CD4-positive, alpha-beta T cell treated with Interleukin-17A for 4 hours (primary cell): ENCODE results near the gene SLC5A10.

Source experiments
- DNase-seq: peaks from one replicate; pipeline ENCODE4 v3.0.0-alpha.2; 2020; ENCODE audit warnings: mixed read lengths

Gene SLC5A10

GRCh38 chr17:18966831-18967624, 15.1 kb downstream of the SLC5A10 start:
- no peak for DNase-seq

GRCh38 chr17:18967916-18968315, 16.0 kb downstream of the SLC5A10 start:
- DNase-seq: no peak

GRCh38 chr17:18968345-18968744, 16.4 kb downstream of the SLC5A10 start:
- no peak for DNase-seq

GRCh38 chr17:18968945-18969887, 17.3 kb downstream of the SLC5A10 start:
- DNase-seq: no peak

- DNase-seq: no peak
Measured at GRCh38 chr17:18970582-18971480, 18.9 kb downstream of the SLC5A10 start.

GRCh38 chr17:18971801-18972200, 19.8 kb downstream of the SLC5A10 start:
- no peak for DNase-seq

GRCh38 chr17:18974407-18975149, 22.6 kb downstream of the SLC5A10 start:
- DNase-seq: no peak

GRCh38 chr17:18975597-18975996, 23.6 kb downstream of the SLC5A10 start:
- DNase-seq: no peak

GRCh38 chr17:18976201-18976600, 24.2 kb downstream of the SLC5A10 start:
- DNase-seq: no peak

GRCh38 chr17:18977021-18977420, 25.1 kb downstream of the SLC5A10 start:
- DNase-seq: no peak

GRCh38 chr17:18977646-18978045, 25.7 kb downstream of the SLC5A10 start:
- no peak for DNase-seq

- DNase-seq: no peak
Measured at GRCh38 chr17:18978050-18978449, 26.1 kb downstream of the SLC5A10 start.

- DNase-seq: no peak
Measured at GRCh38 chr17:18978655-18979054, 26.7 kb downstream of the SLC5A10 start.

- no peak for DNase-seq
Measured at GRCh38 chr17:18980682-18981334, 28.8 kb downstream of the SLC5A10 start.

GRCh38 chr17:18981335-18981641, 29.3 kb downstream of the SLC5A10 start:
- DNase-seq: no peak

- DNase-seq: no peak
Measured at GRCh38 chr17:18981642-18982424, 29.9 kb downstream of the SLC5A10 start.

GRCh38 chr17:18984273-18985114, 32.5 kb downstream of the SLC5A10 start:
- no peak for DNase-seq

GRCh38 chr17:18985475-18985874, 33.5 kb downstream of the SLC5A10 start:
- no peak for DNase-seq

GRCh38 chr17:18986541-18987229, 34.7 kb downstream of the SLC5A10 start:
- DNase-seq: no peak
